Measurements from ENCODE around the gene ARSH.
"Not testable (repeated sequence)": the region's sequence is repeated elsewhere in the genome, so short reads cannot be mapped to it uniquely, and the experiment has no call there.

ARSH gene

DNA sequence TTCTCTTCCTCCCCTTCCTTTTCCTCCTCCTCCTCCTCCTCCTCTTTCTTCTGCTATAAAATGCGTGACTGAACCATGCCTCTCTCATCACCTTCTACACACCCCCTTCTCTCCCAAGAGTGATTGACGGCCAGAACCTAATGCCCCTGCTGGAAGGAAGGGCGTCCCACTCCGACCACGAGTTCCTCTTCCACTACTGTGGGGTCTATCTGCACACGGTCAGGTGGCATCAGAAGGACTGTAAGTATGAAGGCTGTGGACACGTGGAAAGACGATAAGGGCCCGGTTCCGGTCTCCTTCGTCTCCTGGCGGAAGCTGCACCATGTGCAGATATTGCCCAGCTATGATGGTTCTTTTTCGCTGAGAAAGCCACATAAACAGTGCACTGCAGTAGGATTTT, 22.8 kb downstream of the ARSH start:
- no peak for DNase-seq (ENCODE audit: extremely low spot score)
- TF ChIP-seq SP1 (IDR thresholded peaks at IDR 0.05) (no peak), L3MBTL2 (conservative IDR thresholded peaks at IDR 0.05) (no peak), FOXA1 (IDR thresholded peaks at IDR 0.05) (no peak), ELF4 (IDR thresholded peaks at IDR 0.05) (no peak), FOXM1 (IDR thresholded peaks at IDR 0.05; ENCODE audit: borderline replicate concordance) (no peak), FOXK2 (IDR thresholded peaks at IDR 0.05) (no peak), CTBP1 (IDR thresholded peaks at IDR 0.05; ENCODE audit: borderline replicate concordance) (no peak)
- ChIA-PET POLR2A (no interaction called here), CTCF (no interaction called here)

DNA sequence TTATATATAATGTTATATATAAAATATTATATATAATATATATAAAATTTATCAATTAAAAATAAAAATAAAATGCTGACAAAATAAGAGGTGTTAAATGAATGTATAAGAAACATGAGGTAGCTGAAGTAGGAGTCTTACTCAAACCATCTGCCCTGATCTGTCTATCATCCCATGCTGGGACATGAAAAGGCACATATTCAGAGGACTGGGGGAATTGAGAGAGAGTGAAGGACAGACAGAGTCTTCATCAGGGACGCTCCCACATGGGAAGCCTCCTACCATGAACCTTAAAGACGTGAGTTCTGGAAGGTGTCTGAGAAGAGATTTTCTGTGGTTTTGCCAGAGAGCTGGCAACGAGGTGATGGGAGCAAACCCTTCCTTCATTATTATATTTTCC, 30.9 kb downstream of the ARSH start:
- no peak for DNase-seq (ENCODE audit: extremely low spot score)
- TF ChIP-seq SUZ12 (IDR thresholded peaks at IDR 0.05): no peak
- no peak for TF ChIP-seq LEF1 (IDR thresholded peaks at IDR 0.05; ENCODE audit: borderline replicate concordance)
- TF ChIP-seq FOXK2 (IDR thresholded peaks at IDR 0.05): no peak
- TF ChIP-seq L3MBTL2 (conservative IDR thresholded peaks at IDR 0.05): no peak
- TF ChIP-seq ARNT (IDR thresholded peaks at IDR 0.05): no peak
- TF ChIP-seq HDGF (IDR thresholded peaks at IDR 0.05; ENCODE audit: borderline replicate concordance): no peak
- TF ChIP-seq SP1 (IDR thresholded peaks at IDR 0.05): no peak
- no peak for TF ChIP-seq TARDBP (IDR thresholded peaks at IDR 0.05)
- TF ChIP-seq BHLHE40 (IDR thresholded peaks at IDR 0.05; ENCODE audit: borderline replicate concordance): no peak
- POLR2A ChIA-PET: interaction anchor here (0.7 kb wide), 1 partner anchor 103 kb away, joined by 3 read pairs; no protein-coding TSS in a partner anchor
- CTCF ChIA-PET: no interaction called here

DNA sequence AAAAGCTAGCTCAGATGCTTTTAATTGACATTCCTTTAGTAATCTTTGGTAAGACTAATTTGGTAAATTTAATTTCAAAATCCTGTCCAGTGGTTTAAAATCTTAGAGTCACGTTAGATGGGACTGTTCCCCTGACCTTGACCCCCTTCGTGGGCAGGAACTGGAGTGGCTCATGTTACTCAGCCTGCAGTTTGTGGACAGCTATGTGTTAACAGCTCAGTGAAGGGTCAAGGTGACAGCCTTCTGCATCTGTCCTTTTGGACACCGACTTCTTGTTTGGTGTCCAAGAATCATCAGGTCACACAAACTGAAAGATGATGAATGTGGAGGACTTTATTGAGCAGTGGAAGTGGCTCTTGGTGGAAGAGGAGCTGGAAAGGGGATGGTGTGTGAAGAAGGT, 37.9 kb downstream of the ARSH start:
- CTCF ChIA-PET: interaction anchor here (0.6 kb wide), 1 partner anchor 438 kb away, joined by 4 read pairs; no protein-coding TSS in a partner anchor
- TF ChIP-seq FOXA1 (IDR thresholded peaks at IDR 0.05) (no peak), LEF1 (IDR thresholded peaks at IDR 0.05; ENCODE audit: borderline replicate concordance) (no peak), L3MBTL2 (conservative IDR thresholded peaks at IDR 0.05) (no peak), FOXK2 (IDR thresholded peaks at IDR 0.05) (no peak), SP1 (IDR thresholded peaks at IDR 0.05) (no peak), FOXM1 (IDR thresholded peaks at IDR 0.05; ENCODE audit: borderline replicate concordance) (no peak), ZNF384 (IDR thresholded peaks at IDR 0.05) (no peak), SUZ12 (IDR thresholded peaks at IDR 0.05) (no peak), NFRKB (IDR thresholded peaks at IDR 0.05) (no peak), HDGF (IDR thresholded peaks at IDR 0.05; ENCODE audit: borderline replicate concordance) (no peak), CTBP1 (IDR thresholded peaks at IDR 0.05; ENCODE audit: borderline replicate concordance) (no peak), ELF4 (IDR thresholded peaks at IDR 0.05) (no peak)
- TF ChIP-seq, protein P1, sequence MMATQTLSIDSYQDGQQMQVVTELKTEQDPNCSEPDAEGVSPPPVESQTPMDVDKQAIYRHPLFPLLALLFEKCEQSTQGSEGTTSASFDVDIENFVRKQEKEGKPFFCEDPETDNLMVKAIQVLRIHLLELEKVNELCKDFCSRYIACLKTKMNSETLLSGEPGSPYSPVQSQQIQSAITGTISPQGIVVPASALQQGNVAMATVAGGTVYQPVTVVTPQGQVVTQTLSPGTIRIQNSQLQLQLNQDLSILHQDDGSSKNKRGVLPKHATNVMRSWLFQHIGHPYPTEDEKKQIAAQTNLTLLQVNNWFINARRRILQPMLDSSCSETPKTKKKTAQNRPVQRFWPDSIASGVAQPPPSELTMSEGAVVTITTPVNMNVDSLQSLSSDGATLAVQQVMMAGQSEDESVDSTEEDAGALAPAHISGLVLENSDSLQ (IDR thresholded peaks at IDR 0.05): no peak
- POLR2A ChIA-PET: no interaction called here
- DNase-seq (ENCODE audit: extremely low spot score): no peak

DNA sequence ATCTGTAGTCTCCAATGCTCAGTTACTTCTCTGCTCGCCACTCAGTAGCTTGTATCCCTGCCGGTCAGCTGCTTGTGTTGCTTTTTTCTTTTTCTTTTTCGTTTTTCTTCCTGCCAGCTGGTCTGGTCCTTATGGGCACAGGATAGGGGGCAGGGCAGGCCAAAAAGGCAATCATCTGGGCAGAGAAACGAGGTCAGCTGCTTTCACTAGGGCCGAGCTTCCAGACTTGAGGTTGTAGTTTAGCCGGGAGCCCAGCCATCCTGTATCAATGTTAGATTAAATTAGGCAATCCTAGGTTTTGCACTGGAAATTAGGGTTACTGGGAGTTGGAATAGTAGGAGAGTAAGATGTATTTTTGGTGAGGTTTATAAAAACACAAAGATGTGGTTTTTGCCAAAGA, 38.3 kb downstream of the ARSH start:
- TF ChIP-seq TARDBP (IDR thresholded peaks at IDR 0.05) (no peak), BHLHE40 (IDR thresholded peaks at IDR 0.05; ENCODE audit: borderline replicate concordance) (no peak), L3MBTL2 (conservative IDR thresholded peaks at IDR 0.05) (no peak), ELF4 (IDR thresholded peaks at IDR 0.05) (no peak), CTBP1 (IDR thresholded peaks at IDR 0.05; ENCODE audit: borderline replicate concordance) (no peak), SUZ12 (IDR thresholded peaks at IDR 0.05) (no peak), ZNF384 (IDR thresholded peaks at IDR 0.05) (no peak), HDGF (IDR thresholded peaks at IDR 0.05; ENCODE audit: borderline replicate concordance) (no peak), FOXM1 (IDR thresholded peaks at IDR 0.05; ENCODE audit: borderline replicate concordance) (no peak), SP1 (IDR thresholded peaks at IDR 0.05) (no peak), FOXK2 (IDR thresholded peaks at IDR 0.05) (no peak), FOXA1 (IDR thresholded peaks at IDR 0.05) (no peak), NFRKB (IDR thresholded peaks at IDR 0.05) (no peak), ARNT (IDR thresholded peaks at IDR 0.05) (no peak)
- TF ChIP-seq, protein P1 (IDR thresholded peaks at IDR 0.05): no peak

DNA sequence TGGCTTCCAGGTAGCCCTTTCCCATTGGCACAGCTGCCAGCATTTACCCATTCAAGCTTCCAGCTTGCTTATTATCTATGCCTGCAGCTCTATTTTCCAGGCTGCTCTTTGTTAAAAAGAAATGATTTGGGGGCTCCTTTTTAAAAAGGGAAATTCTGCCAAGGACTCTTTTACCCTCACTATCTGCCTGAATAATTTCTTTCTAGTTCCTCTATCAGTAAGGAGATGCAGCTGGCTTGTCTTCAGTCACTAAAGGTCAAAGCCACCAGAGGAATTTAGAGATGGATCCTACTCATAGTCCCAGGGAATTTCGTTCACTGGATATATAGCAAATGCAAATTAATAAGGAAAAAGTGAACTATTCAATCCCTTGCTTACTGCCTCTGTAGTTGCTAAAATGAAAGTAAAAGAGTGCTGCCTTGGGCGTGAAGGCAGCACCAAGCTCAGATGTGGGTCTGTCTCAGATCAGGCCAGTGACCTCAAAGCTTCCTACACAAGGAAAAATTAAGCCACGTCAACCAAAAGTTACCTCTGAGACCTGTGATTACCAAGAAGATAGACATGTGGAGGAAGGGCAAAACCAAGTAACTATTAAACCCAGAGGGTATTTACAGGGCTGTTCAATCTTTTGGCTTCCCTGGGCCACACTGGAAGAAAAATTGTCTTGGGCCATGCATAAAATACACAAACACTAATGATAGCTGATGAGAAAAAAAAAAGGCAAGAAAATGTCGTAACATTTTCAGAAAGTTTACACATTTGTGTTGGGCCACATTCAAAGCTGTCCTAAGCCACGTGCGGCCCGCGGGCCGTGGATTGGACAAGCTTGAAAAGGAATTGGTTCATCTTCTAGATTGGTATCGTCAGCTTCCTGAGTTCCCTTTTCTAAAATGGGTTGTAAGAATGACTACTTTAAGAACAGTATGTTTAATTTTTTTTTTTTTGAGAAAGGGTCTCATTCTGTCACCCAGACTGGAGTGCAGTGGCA, 40.2 kb downstream of the ARSH start:
- DNase-seq (ENCODE audit: extremely low spot score): no peak
- ChIA-PET CTCF (interaction anchor here (0.7 to 0.9 kb wide), 2 partner anchors 23 to 27 kb away, joined by 3 to 5 read pairs; no protein-coding TSS in a partner anchor), POLR2A (no interaction called here)
- no peak for TF ChIP-seq ZNF384 (IDR thresholded peaks at IDR 0.05)
- TF ChIP-seq L3MBTL2 (conservative IDR thresholded peaks at IDR 0.05): no peak
- no peak for TF ChIP-seq NFRKB (IDR thresholded peaks at IDR 0.05)
- TF ChIP-seq BHLHE40 (IDR thresholded peaks at IDR 0.05; ENCODE audit: borderline replicate concordance): no peak
- TF ChIP-seq TARDBP (IDR thresholded peaks at IDR 0.05): no peak
- no peak for TF ChIP-seq ARNT (IDR thresholded peaks at IDR 0.05)
- no peak for TF ChIP-seq SP1 (IDR thresholded peaks at IDR 0.05)
- TF ChIP-seq FOXA1 (IDR thresholded peaks at IDR 0.05): no peak
- TF ChIP-seq FOXK2 (IDR thresholded peaks at IDR 0.05): no peak
- TF ChIP-seq, protein P1 (IDR thresholded peaks at IDR 0.05): no peak
- TF ChIP-seq CTBP1 (IDR thresholded peaks at IDR 0.05; ENCODE audit: borderline replicate concordance): no peak
- no peak for TF ChIP-seq HDGF (IDR thresholded peaks at IDR 0.05; ENCODE audit: borderline replicate concordance)
- no peak for TF ChIP-seq SUZ12 (IDR thresholded peaks at IDR 0.05)
- no peak for TF ChIP-seq FOXM1 (IDR thresholded peaks at IDR 0.05; ENCODE audit: borderline replicate concordance)
- no peak for TF ChIP-seq LEF1 (IDR thresholded peaks at IDR 0.05; ENCODE audit: borderline replicate concordance)
- TF ChIP-seq ELF4 (IDR thresholded peaks at IDR 0.05): no peak

More for the DNA sequence above, 38.3 kb downstream of the ARSH start:
- ChIA-PET CTCF (no interaction called here), POLR2A (no interaction called here)
- no peak for DNase-seq (ENCODE audit: extremely low spot score)

DNA sequence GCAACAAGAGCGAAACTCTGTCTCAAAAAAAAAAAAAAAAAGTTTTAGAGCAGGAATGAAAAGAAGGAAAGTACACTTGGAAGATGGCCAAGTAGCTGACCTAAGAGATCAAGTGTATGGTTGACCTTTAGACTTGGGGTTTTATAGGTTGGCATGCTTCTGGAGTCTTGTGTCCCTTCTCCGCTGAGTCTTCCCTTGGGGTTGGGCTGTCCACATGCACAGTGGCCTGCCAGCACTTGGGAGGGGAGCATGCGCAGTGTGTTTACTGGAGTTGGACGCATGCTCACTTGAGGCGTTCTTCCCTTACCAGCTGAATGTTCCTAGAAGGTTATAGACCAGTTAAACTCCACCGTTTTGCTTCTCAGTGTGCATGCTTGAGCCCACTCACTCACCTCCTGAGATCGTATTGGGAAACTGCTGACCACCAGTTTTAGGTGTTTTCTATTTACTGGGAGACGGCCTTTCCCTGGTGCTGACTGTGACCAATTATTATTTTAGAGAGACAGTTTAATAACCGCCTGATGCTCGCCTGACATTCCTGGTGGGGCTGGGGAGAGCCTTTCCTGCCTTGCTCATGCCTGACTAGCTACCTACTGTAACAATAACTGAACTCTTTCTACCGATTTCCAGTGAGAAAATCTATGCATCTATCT, 44.3 kb downstream of the ARSH start:
- CTCF ChIA-PET; POLR2A ChIA-PET; DNase-seq (ENCODE audit: extremely low spot score): not testable (repeated sequence)
